Smooth muscle cell (in vitro differentiated cells): ENCODE data around the gene GPR152. TPM values are rescaled to one million over a fixed set of nuclear protein-coding genes. Genes with fewer than 3 reads are reported as not detected.

Experiments used
- DNase-seq: peaks from one replicate; lab custom pipeline; 2025; ENCODE audit not compliant: unreplicated experiment; lab: John Stamatoyannopoulos, UW
- H2AFZ ChIP-seq: fragments of 200-600 bp; sonication (generic); 2 replicates; pipeline ENCODE4 v1.6.0; 2016; ENCODE audit warnings: antibody characterized with exemption, low read depth, mild to moderate bottlenecking
- H3F3A ChIP-seq: fragments of 200-600 bp; sonication (generic); 2 replicates; pipeline ENCODE4 v1.6.0; 2017; ENCODE audit warnings: antibody characterized with exemption, low read depth
- H3K27ac ChIP-seq: fragments of 200-600 bp; sonication (generic); 2 replicates; pipeline ENCODE4 v1.5.1; 2016; ENCODE audit warnings: low read depth, mild to moderate bottlenecking
- H3K27me3 ChIP-seq: fragments of 200-600 bp; sonication (generic); 2 replicates; pipeline ENCODE4 v1.6.1; 2016; ENCODE audit warnings: low read depth, mild to moderate bottlenecking
- H3K36me3 ChIP-seq: fragments of 200-600 bp; sonication (generic); 2 replicates; pipeline ENCODE4 v1.5.1; 2016; ENCODE audit warnings: low read depth
- H3K4me1 ChIP-seq: fragments of 200-600 bp; sonication (generic); 2 replicates; pipeline ENCODE4 v1.5.1; 2016; ENCODE audit warnings: low read depth
- H3K4me2 ChIP-seq: fragments of 200-600 bp; sonication (generic); 2 replicates; pipeline ENCODE4 v1.6.0; 2016; ENCODE audit warnings: mild to moderate bottlenecking
- H3K4me3 ChIP-seq: fragments of 200-600 bp; sonication (generic); 2 replicates; pipeline ENCODE4 v1.5.1; 2016; ENCODE audit warnings: mild to moderate bottlenecking
- H3K79me2 ChIP-seq: fragments of 200-600 bp; sonication (generic); 2 replicates; pipeline ENCODE4 v1.6.0; 2016; ENCODE audit warnings: low read depth, mild to moderate bottlenecking
- H3K9ac ChIP-seq: fragments of 200-600 bp; sonication (generic); 2 replicates; pipeline ENCODE4 v1.6.0; 2016; ENCODE audit warnings: low read depth
- H3K9me3 ChIP-seq: fragments of 200-600 bp; sonication (generic); replicated peaks from 2 replicates; pipeline ENCODE4 v1.5.1; 2016; ENCODE audit warnings: low read depth
- H4K20me1 ChIP-seq: fragments of 200-600 bp; sonication (generic); 2 replicates; pipeline ENCODE4 v1.6.0; 2016; ENCODE audit warnings: low read depth
- WGBS: methylation state at CpG from one replicate; pipeline ENCODE4 v1.1.7; 2016; ENCODE audit warnings: low lambda C conversion rate; 5-methylcytosine and 5-hydroxymethylcytosine counted together
- polyA plus RNA-seq: library from polyadenylated mRNA; unstranded; fragments of >200 nt; fragmentation: Nextera tagmentation; extraction: Ambion mirVana; gene quantifications from 2 replicates; pipeline ENCODE4 v1.2.1, GENCODE V29; 2016
- total RNA-seq: library from RNA; depleted of rRNA; stranded (reverse); fragments of >200 nt; gene quantifications from 2 replicates; pipeline ENCODE4 v1.2.3, GENCODE V29; 2014
- TF ChIP-seq, protein P1 (sequence below): fragments of 200-600 bp; sonication (generic); IDR thresholded peaks from 2 replicates; pipeline ENCODE4 v1.5.1; 2017; ENCODE audit warnings: borderline replicate concordance, mild to moderate bottlenecking, antibody characterized with exemption; ENCODE audit not compliant: insufficient read depth, poor library complexity, severe bottlenecking

Gene GPR152
- total and polyA plus RNA-seq, 2 experiments from 2014 or later: 0.27 TPM; not detected in 1

GRCh38 chr11:67410984-67411784, 41.3 kb downstream of the GPR152 start:
- Histone ChIP-seq H3K9me3 (no peaks in the 10 kb centered on the region), H2AFZ (no peak overlapping the region), H4K20me1 (no peaks in the 10 kb centered on the region), H3K79me2 (no peaks in the 10 kb centered on the region), H3K27ac (no peak overlapping the region), H3F3A (no peaks in the 10 kb centered on the region), H3K4me2 (no peak overlapping the region), H3K9ac (no peak overlapping the region), H3K4me3 (no peak overlapping the region), H3K4me1 (peaks cover 6% of the 10 kb centered on the region), H3K36me3 (no peaks in the 10 kb centered on the region), H3K27me3 (peaks cover 18% of the 10 kb centered on the region)
- DNase-seq: no peak
- WGBS: 87% methylated on average over 17 of the region's 17 CpGs
- TF ChIP-seq, protein P1, sequence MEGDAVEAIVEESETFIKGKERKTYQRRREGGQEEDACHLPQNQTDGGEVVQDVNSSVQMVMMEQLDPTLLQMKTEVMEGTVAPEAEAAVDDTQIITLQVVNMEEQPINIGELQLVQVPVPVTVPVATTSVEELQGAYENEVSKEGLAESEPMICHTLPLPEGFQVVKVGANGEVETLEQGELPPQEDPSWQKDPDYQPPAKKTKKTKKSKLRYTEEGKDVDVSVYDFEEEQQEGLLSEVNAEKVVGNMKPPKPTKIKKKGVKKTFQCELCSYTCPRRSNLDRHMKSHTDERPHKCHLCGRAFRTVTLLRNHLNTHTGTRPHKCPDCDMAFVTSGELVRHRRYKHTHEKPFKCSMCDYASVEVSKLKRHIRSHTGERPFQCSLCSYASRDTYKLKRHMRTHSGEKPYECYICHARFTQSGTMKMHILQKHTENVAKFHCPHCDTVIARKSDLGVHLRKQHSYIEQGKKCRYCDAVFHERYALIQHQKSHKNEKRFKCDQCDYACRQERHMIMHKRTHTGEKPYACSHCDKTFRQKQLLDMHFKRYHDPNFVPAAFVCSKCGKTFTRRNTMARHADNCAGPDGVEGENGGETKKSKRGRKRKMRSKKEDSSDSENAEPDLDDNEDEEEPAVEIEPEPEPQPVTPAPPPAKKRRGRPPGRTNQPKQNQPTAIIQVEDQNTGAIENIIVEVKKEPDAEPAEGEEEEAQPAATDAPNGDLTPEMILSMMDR: no peak

- Histone ChIP-seq H2AFZ (no peak overlapping the region), H3K27me3 (peaks cover 18% of the 10 kb centered on the region), H3K36me3 (no peaks in the 10 kb centered on the region), H3K4me3 (no peak overlapping the region), H3K9me3 (no peaks in the 10 kb centered on the region), H3K4me2 (no peak overlapping the region), H4K20me1 (no peaks in the 10 kb centered on the region), H3K9ac (no peak overlapping the region), H3K79me2 (no peaks in the 10 kb centered on the region), H3K27ac (no peak overlapping the region), H3F3A (no peaks in the 10 kb centered on the region), H3K4me1 (peaks cover 6% of the 10 kb centered on the region)
- 87% methylated on average over 15 of the region's 15 CpGs for WGBS
- no peak for DNase-seq
- TF ChIP-seq, protein P1: no peak
These were observed 42.1 kb downstream of the GPR152 start for GRCh38 chr11:67410369-67410831.

GRCh38 chr11:67409781-67410368, 42.7 kb downstream of the GPR152 start:
- Histone ChIP-seq H3K4me3 (no peak overlapping the region), H2AFZ (no peak overlapping the region), H3K9me3 (no peaks in the 10 kb centered on the region), H3K36me3 (no peaks in the 10 kb centered on the region), H3K27me3 (peaks cover 14% of the 10 kb centered on the region), H3F3A (no peaks in the 10 kb centered on the region), H3K27ac (no peak overlapping the region), H3K79me2 (no peaks in the 10 kb centered on the region), H4K20me1 (no peaks in the 10 kb centered on the region), H3K4me1 (peaks cover 6% of the 10 kb centered on the region), H3K4me2 (no peak overlapping the region), H3K9ac (no peak overlapping the region)
- DNase-seq: no peak
- WGBS: 51% methylated on average over 13 of the region's 13 CpGs
- TF ChIP-seq, protein P1: no peak
